Esophagus squamous epithelium (tissue), 5 donors: ENCODE measurements around the gene GPR4. TPM values are rescaled to one million over a fixed set of nuclear protein-coding genes. Genes with fewer than 3 reads are reported as not detected.
A peak's percentile ranks its signal among the peaks of the same experiment; 100 is the strongest.

Source experiments
- DNase-seq: peaks from one replicate; lab custom pipeline; 2025; lab: John Stamatoyannopoulos, UW
- H3K27ac ChIP-seq, 4 donors: fragments of 200-600 bp; sonication (generic); one replicate each; pipeline ENCODE4 v1.5.1; 2016 to 2019; ENCODE audit warnings: mild to moderate bottlenecking in 1 of 4
- H3K27me3 ChIP-seq, 4 donors: fragments of 200-600 bp; sonication (generic); 1 replicate in 3 of 4; 2 replicates in 1 of 4; pipeline versions ENCODE4 v1.5.1 to v1.6.0; 2017 to 2021; ENCODE audit warnings: antibody characterized with exemption in 1 of 4
- H3K36me3 ChIP-seq, 3 donors: fragments of 200-600 bp; sonication (generic); one replicate each; pipeline ENCODE4 v1.5.1; 2016 to 2019
- H3K4me1 ChIP-seq, 3 donors: fragments of 200-600 bp; sonication (generic); one replicate each; pipeline ENCODE4 v1.5.1; 2017 to 2019
- H3K4me3 ChIP-seq, 4 donors: fragments of 200-600 bp; sonication (generic); 1 replicate in 3 of 4; 2 replicates in 1 of 4; pipeline ENCODE4 v1.5.1; 2016 to 2019; ENCODE audit warnings: mild to moderate bottlenecking in 2 of 4, moderate library complexity in 1 of 4
- H3K9me3 ChIP-seq, 3 donors: fragments of 200-600 bp; sonication (generic); one replicate each; pipeline ENCODE4 v1.5.1; 2016 to 2019
- POLR2A ChIP-seq, 4 donors: fragments of 450-650 bp; IDR thresholded peaks; one replicate each; pipeline ENCODE4 v1.6.1; 2017; ENCODE audit warnings: antibody characterized with exemption in 4 of 4, mild to moderate bottlenecking in 4 of 4, moderate library complexity in 3 of 4
- WGBS, 2 donors: methylation state at CpG; one replicate each; pipeline ENCODE4 v1.1.5; 2018; 5-methylcytosine and 5-hydroxymethylcytosine counted together
- intact Hi-C: fragments of 100-400 bp; cut with DNase I; formaldehyde crosslinking; loops from one replicate; pipeline ENCODE4 v1.15.0; 2022
- total RNA-seq, 4 donors: library from RNA; depleted of rRNA; stranded (reverse); fragments of >200 nt; gene quantifications; one replicate each; pipeline ENCODE4 v1.1.0, GENCODE V29; 2016
- TF ChIP-seq, protein P1 (sequence below), 6 experiments: fragments of 450-650 bp in 4 of 6; fragments of 200-600 bp in 2 of 6; sonication (generic) in 2 of 6; IDR thresholded peaks; one replicate each; pipeline ENCODE4 v1.5.1; 2016 to 2019; ENCODE audit warnings: antibody characterized with exemption in 6 of 6, mild to moderate bottlenecking in 4 of 6, moderate library complexity in 4 of 6
- donor health status: DM: yes; HTN: yes; CAD: no.

Gene GPR4
- total RNA-seq, 4 donors from 2014 or later = 0.76 to 1.4 (median 1.2) TPM

DNA sequence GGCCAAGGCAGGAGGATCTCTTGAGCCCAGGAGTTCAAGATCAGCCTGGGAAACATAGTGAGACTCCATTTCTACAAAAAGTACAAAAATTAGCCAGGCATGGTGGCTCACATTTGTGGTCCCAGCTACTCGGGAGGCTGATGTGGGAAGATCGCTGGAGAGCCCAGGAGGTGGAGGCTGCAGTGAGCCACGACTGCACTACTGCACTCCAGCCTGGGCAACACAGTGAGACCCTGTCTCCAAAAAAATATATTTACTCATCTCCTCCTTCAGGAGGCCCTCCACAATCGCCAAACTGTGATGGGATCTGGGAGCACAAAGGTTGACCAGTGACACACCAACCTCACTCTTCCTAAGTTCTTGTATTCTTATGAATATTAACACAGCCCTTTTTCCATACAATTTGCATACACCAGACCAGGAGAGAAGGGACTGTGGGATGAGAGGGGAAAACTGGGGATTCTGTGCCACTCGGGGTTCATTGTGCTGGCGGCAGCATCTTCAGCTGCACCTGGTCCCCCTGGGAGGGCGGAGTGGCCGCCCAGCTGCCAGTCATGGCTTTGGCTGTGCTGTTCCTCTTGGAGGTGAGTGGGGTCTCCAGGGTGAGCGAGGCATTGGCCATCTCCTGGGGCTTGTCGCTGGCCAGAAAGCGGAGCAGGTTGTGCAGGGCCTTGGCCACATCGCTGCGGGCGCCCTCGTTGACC is 11.6 kb downstream of the GPR4 start:
- Histone ChIP-seq H3K9me3 (no peaks in the 10 kb centered on the region), H3K27me3 (peaks cover 0 to 52% (median 0%) of the 10 kb centered on the region in 4 donors), H3K4me3 (no peak overlapping the region), H3K27ac (no peak overlapping the region), H3K4me1 (peaks cover 0 to 10% (median 1%) of the 10 kb centered on the region in 3 donors), H3K36me3 (no peaks in the 10 kb centered on the region)
- TF ChIP-seq, protein P1, sequence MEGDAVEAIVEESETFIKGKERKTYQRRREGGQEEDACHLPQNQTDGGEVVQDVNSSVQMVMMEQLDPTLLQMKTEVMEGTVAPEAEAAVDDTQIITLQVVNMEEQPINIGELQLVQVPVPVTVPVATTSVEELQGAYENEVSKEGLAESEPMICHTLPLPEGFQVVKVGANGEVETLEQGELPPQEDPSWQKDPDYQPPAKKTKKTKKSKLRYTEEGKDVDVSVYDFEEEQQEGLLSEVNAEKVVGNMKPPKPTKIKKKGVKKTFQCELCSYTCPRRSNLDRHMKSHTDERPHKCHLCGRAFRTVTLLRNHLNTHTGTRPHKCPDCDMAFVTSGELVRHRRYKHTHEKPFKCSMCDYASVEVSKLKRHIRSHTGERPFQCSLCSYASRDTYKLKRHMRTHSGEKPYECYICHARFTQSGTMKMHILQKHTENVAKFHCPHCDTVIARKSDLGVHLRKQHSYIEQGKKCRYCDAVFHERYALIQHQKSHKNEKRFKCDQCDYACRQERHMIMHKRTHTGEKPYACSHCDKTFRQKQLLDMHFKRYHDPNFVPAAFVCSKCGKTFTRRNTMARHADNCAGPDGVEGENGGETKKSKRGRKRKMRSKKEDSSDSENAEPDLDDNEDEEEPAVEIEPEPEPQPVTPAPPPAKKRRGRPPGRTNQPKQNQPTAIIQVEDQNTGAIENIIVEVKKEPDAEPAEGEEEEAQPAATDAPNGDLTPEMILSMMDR (IDR thresholded peaks at IDR 0.05) = no peak
- TF ChIP-seq POLR2A (IDR thresholded peaks at IDR 0.05) = no peak
- WGBS, 2 donors = 58 to 72% methylated on average over 4 to 8 of the region's 15 CpGs
- DNase-seq = no peak
- intact Hi-C loops = no loop called here

DNA sequence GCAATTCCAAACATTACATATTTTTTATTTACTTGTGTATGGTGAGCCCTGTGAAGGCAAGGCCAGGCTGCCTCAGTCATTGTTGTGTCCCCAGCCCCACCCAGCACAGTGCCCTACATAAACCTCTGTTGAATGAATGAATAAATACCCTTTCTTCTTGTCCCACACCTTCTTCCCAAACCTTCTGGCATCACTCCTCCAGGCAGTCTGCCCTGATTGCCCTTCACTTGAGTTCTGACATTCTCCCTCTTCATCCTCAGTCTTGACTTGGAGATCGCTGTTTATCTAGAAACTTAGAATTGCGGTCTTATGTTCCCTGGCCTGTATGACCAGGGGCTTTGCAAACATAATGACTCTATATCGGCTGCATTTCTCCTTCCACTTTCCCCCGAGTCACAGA is 12.2 kb downstream of the GPR4 start:
- peaks cover 0 to 45% (median 0%) of the 10 kb centered on the region in 4 donors for H3K27me3 ChIP-seq
- H3K9me3 ChIP-seq = no peaks in the 10 kb centered on the region
- WGBS, 2 donors = 79 to 82% methylated on average over 4 of the region's 4 CpGs
- intact Hi-C loops = no loop called here
- peaks cover 3 to 16% (median 6%) of the 10 kb centered on the region in 3 donors for H3K4me1 ChIP-seq
- no peak overlapping the region for H3K27ac ChIP-seq
- DNase-seq = no peak
- TF ChIP-seq POLR2A (IDR thresholded peaks at IDR 0.05) = no peak
- TF ChIP-seq, protein P1 (IDR thresholded peaks at IDR 0.05) = no peak
- no peaks in the 10 kb centered on the region for H3K36me3 ChIP-seq
- no peak overlapping the region for H3K4me3 ChIP-seq

DNA sequence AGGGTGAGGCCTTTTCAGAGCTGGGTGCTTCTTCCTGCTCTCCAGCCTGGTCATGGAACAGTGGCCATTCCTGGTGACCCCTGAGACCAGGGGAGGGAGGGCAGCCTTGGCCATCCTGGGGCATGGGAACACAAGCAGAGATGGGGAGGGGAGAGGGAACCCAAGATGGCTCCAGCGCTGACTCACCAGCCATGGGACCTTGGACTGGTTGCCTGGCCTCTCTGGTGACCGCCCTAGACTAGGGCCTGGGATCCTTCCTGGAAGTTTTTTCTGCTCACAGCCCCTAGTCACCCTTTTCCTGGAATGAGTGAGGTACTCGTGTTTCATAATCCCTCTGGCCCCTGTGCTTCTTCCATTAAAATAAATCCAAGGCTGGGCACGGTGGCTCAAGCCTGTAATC is 14.1 kb downstream of the GPR4 start:
- no peak for DNase-seq
- intact Hi-C loops = no loop called here
- peak overlapping the region in 1 of 4 donors; percentile 28 for H3K27ac ChIP-seq
- TF ChIP-seq, protein P1 (IDR thresholded peaks at IDR 0.05) = no peak
- no peak for TF ChIP-seq POLR2A (IDR thresholded peaks at IDR 0.05)
- no peaks in the 10 kb centered on the region for H3K9me3 ChIP-seq
- WGBS, 2 donors = 61% methylated on average over 3 of the region's 4 CpGs; no CpG with 5 or more reads in 1 of the 2 donors
- no peaks in the 10 kb centered on the region for H3K36me3 ChIP-seq
- H3K4me1 ChIP-seq = peaks cover 3 to 26% (median 12%) of the 10 kb centered on the region in 3 donors
- H3K4me3 ChIP-seq = no peak overlapping the region
- H3K27me3 ChIP-seq = peaks cover 0 to 27% (median 0%) of the 10 kb centered on the region in 4 donors

DNA sequence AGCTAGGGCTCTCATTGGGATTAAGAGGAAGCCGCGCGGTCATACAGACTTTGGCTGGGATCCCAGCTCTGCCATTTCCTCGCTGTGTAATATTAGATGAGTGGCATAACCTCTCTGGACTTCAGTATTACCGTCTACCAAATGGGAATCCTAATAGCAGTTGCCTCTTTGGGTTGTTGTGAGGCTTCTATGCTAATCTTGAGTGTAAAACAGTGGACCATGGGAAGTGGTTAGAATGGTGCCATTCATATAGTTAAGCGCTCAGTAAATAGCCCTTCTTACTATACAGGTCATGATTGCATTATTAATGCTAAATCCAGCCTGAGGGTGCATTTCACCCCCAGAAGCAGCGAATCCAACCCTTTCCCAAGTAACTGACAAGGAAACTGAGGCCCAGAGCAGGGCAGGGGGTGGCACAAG is 16.8 kb downstream of the GPR4 start:
- Histone ChIP-seq H3K27ac (peak overlapping the region; percentile 96 to 99 (median 99)), H3K4me1 (peaks cover 3 to 37% (median 12%) of the 10 kb centered on the region in 3 donors), H3K27me3 (no peaks in the 10 kb centered on the region), H3K4me3 (peak overlapping the region; percentile 60 to 89 (median 76)), H3K9me3 (no peaks in the 10 kb centered on the region), H3K36me3 (no peaks in the 10 kb centered on the region)
- no peak for DNase-seq
- intact Hi-C loops = no loop called here
- WGBS, 2 donors = 20 to 35% methylated on average over 5 to 7 of the region's 7 CpGs
- no peak for TF ChIP-seq POLR2A (IDR thresholded peaks at IDR 0.05)
- TF ChIP-seq, protein P1 (IDR thresholded peaks at IDR 0.05) = no peak
